Activated CD8-positive, alpha-beta memory T cell treated with anti-CD3 and anti-CD28 coated beads for 36 hours (primary cell): ENCODE data around the gene TMPRSS6. TPM values are rescaled to one million over a fixed set of nuclear protein-coding genes. Genes with fewer than 3 reads are reported as not detected.

Experiments used
- CTCF ChIA-PET: fragments of 350-600 bp; sonication (Branson Sonifier 250); formaldehyde crosslinking; loops from one replicate; lab custom pipeline; 2021; ENCODE audit warnings: antibody characterized with exemption; lab: Charles Lee
- POLR2A ChIA-PET: fragments of 350-600 bp; sonication (Branson Sonifier 250); formaldehyde crosslinking; loops from one replicate; lab custom pipeline; 2021; ENCODE audit warnings: antibody characterized with exemption; lab: Charles Lee
- total RNA-seq, 2 experiments: library from RNA; stranded (reverse); gene quantifications; one replicate each; pipeline ENCODE4 v1.2.3, GENCODE V29; 2021

Gene TMPRSS6
- total RNA-seq, 2 experiments from 2014 or later: 0.88 to 1.1 TPM

DNA sequence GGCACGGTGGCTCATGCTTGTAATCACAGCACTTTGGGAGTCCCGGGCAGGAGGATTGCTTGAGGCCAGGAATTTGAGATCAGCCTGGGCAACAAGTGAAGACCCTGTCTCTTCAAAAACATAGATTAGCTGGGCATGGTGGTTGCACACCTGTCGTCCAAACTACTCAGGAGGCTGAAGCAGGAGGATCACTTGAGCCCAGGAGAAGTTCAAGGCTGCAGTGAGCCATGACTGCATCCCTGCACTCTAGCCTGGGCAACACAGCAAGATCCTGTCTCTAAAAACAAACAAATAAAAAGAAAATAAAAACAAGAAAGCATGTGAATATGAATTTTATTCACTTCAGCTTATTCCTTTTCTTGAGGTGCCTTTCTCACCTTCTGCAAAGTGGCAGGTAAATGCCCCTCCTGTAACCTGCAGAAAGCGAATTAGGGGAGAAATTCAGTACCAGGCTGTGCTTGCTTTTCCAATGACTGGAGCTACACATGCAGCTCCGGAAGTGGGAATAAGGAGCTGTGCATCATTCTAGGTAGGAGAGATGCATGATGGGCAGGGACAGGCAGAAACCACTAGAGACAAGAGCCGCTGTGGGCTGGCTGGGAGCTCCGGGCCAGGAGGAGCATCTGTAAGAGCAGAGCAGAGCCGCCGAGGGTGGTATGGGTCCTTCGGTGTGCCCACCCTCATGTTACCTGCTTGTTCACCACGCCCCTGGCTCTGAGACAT lies 72.7 kb downstream of the TMPRSS6 start:
- ChIA-PET CTCF (no interaction called here), POLR2A (no interaction called here)

GRCh38 chr22:37033605-37034430 lies 75.7 kb downstream of the TMPRSS6 start:
- POLR2A ChIA-PET: no interaction called here
- CTCF ChIA-PET: no interaction called here

DNA sequence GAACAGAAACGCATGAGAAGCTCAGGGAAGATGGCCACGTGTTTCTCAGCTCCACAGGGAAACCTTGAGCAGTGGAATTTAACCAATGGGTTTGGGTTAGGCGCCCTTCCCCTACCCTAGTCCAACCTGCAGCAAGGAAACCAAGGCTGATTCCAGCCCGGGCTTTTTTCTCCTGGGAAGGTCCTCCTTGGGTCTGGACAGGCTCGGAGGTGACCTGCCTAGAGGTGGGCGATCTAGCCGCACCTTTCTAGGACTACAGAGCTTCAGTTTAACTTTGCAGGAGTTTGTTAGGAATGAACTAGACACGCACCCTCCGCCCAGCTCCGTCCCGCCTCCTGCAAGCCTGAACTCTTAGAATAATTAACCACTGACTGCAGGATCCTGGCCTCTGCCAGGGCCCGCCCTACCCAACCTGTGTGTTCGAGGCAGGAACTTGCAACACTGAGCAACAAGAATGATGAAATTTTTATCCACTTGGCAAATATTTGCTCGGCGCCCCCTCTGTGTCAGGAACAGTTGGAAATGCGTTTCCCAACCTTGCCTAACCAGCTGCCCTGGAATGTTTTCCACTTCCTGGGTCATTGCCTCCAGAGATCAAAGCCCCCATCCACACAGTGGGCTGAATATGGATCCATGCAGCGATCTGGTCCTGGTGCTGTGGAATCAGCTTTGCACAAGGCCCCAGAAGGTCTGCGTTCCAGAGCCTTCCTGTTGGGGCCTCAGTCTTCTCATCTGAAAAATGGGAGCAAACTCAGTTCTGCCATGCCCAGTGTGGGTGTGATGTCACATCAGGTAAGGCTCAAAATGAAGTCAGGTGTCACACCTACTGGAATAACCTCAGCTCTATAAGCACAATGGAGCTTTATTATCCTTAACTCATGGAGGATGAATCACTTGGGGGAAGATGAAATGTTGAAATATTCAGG lies 76.7 kb downstream of the TMPRSS6 start:
- ChIA-PET POLR2A (interaction anchor here (0.5 kb wide), 1 partner anchor 12 kb away, joined by 6 read pairs; no protein-coding TSS in a partner anchor), CTCF (interaction anchor here (1.3 kb wide), 1 partner anchor 11 kb away, joined by 3 read pairs; no protein-coding TSS in a partner anchor)

DNA sequence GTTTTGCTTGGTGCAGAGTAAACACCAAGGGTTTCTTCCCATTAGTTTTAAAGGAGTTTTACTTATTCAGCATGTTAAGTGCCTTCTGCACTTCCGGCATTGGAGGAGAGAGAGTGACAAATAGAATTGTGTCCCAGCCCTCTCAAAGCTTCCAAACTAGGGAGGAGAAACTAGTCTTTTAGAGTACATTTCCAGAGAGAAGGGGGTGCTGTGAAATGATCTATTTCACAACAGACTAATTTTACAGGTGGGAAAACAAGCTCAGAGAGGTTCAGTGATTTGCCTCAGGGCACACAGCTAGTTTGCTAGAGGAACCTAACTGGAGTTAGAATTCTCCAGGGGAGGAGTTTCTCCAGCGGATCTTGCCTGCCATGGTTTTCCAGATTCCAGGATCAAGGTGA lies 77.4 kb downstream of the TMPRSS6 start:
- CTCF ChIA-PET: interaction anchor here (1.3 kb wide), 1 partner anchor 11 kb away, joined by 3 read pairs; no protein-coding TSS in a partner anchor
- POLR2A ChIA-PET: interaction anchor here (0.5 kb wide), 1 partner anchor 13 kb away, joined by 6 read pairs; no protein-coding TSS in a partner anchor

GRCh38 chr22:37030560-37031281 lies 78.8 kb downstream of the TMPRSS6 start:
- ChIA-PET POLR2A (no interaction called here), CTCF (interaction anchor here (5.9 kb wide), 1 partner anchor 14 kb away, joined by 24 read pairs; no protein-coding TSS in a partner anchor)

DNA sequence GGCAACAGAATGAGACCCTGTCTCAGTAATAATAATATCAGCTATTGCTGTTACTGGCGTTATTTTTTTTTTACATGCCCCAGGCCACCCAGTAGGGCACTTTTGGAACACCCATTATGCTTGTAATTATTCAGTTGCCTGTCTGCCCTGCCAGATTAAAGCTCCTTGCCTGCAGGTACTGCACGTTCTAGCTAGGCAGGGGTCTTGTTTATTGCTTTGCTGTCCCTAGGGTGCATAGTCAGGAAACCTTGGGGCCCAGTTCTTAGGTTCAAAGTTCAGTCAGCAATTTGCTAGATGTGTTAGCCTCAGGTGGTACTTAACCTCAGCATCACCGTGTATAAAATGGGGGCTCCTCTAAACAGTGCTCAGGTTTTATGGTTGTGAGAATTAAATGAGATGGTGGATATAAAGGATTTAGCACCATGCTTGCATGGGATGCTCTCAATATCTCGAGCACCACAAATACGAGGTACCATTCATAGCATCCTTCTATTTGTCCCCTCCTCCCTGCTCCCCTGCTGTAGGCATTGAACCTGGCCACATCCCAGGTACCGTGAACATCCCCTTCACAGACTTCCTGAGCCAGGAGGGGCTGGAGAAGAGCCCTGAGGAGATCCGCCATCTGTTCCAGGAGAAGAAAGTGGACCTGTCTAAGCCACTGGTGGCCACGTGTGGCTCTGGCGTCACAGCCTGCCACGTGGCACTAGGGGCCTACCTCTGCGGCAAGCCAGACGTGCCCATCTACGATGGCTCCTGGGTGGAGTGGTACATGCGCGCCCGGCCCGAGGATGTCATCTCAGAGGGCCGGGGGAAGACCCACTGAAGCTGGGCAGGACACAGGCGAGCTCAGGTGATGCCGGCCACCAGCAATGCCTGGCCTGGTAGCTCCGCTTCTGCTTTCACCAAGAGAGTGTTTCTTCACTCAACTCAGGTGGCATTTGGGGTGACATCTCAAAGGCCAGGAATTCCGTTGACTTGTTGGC lies 80.5 kb downstream of the TMPRSS6 start:
- ChIA-PET POLR2A (no interaction called here), CTCF (interaction anchor here (5.9 kb wide), 1 partner anchor 16 kb away, joined by 24 read pairs; no protein-coding TSS in a partner anchor)

- POLR2A ChIA-PET: no interaction called here
- CTCF ChIA-PET: interaction anchor here (5.9 kb wide), 1 partner anchor 17 kb away, joined by 24 read pairs; no protein-coding TSS in a partner anchor
Measured at GRCh38 chr22:37027556-37027955, 82.0 kb downstream of the TMPRSS6 start.

- ChIA-PET CTCF (interaction anchor here (1.1 to 5.9 kb wide), 2 partner anchors 19 to 269 kb away, joined by 3 to 24 read pairs; no protein-coding TSS in a partner anchor), POLR2A (no interaction called here)
Measured at GRCh38 chr22:37026325-37026724, 83.2 kb downstream of the TMPRSS6 start.

- POLR2A ChIA-PET: no interaction called here
- CTCF ChIA-PET: interaction anchor here (1.0 to 5.9 kb wide), 4 partner anchors 9 to 268 kb away, joined by 3 to 24 read pairs (median 4); no protein-coding TSS in a partner anchor
Measured at GRCh38 chr22:37025500-37026070, 83.9 kb downstream of the TMPRSS6 start.

GRCh38 chr22:37024339-37025157 lies 85.0 kb downstream of the TMPRSS6 start:
- ChIA-PET CTCF (interaction anchor here (1.5 to 5.9 kb wide), 2 partner anchors 20 to 171 kb away, joined by 5 to 24 read pairs; no protein-coding TSS in a partner anchor), POLR2A (no interaction called here)

- POLR2A ChIA-PET: no interaction called here
- CTCF ChIA-PET: interaction anchor here (1.5 to 4.2 kb wide), 2 partner anchors 20 to 171 kb away, joined by 5 to 16 read pairs; no protein-coding TSS in a partner anchor
Measured at GRCh38 chr22:37023743-37024338, 85.7 kb downstream of the TMPRSS6 start.

- POLR2A ChIA-PET: no interaction called here
- CTCF ChIA-PET: interaction anchor here (0.6 to 4.2 kb wide), 4 partner anchors 21 to 268 kb away, joined by 3 to 16 read pairs (median 4); no protein-coding TSS in a partner anchor
Measured at GRCh38 chr22:37022483-37023337, 86.8 kb downstream of the TMPRSS6 start.

GRCh38 chr22:37021710-37022482 lies 87.6 kb downstream of the TMPRSS6 start:
- POLR2A ChIA-PET: no interaction called here
- CTCF ChIA-PET: interaction anchor here (0.6 to 4.2 kb wide), 12 partner anchors 8 to 648 kb away, joined by 3 to 16 read pairs (median 3); no protein-coding TSS in a partner anchor
